IMR-90 (cell line): ENCODE results near the gene MGAT4A. TPM values are rescaled to one million over a fixed set of nuclear protein-coding genes. Genes with fewer than 3 reads are reported as not detected.

Source experiments
- ATAC-seq: fragments of 200-7000 bp; cut with Tn5 transposase; 2 replicates; pipeline ENCODE4 v1.9.1; 2020; ENCODE audit warnings: low read depth, mild to moderate bottlenecking, moderate library complexity
- BruUV-seq: library from RNA; stranded (reverse); fragments of 400-500 nt; replicated peaks from 2 replicates; lab custom pipeline; 2021; lab: Mats Ljungman, UMichigan
- CTCF ChIA-PET: fragments of 300-600 bp; formaldehyde crosslinking; extraction: SDS; loops from one replicate; lab custom pipeline; 2021; ENCODE audit warnings: antibody characterized with exemption; lab: Yijun Ruan, JAX
- POLR2A ChIA-PET: fragments of 300-600 bp; sonication (Branson Sonifier 250); formaldehyde crosslinking; loops from one replicate; lab custom pipeline; 2022; ENCODE audit warnings: antibody characterized with exemption; ENCODE audit not compliant: unreplicated experiment; lab: Charles Lee
- DNase-seq: peaks from one replicate; pipeline ENCODE4 v3.0.0; 2013
- H2AFZ ChIP-seq: replicated peaks from 2 replicates; pipeline ENCODE3; 2013; ENCODE audit warnings: low read length, mild to moderate bottlenecking; ENCODE audit not compliant: poor library complexity
- H2AK5ac ChIP-seq: 2 replicates; pipeline ENCODE4 v1.6.1; 2013; ENCODE audit warnings: low read depth, low read length, inconsistent platforms
- H2AK9ac ChIP-seq: replicated peaks from 2 replicates; pipeline ENCODE3; 2013; ENCODE audit warnings: mild to moderate bottlenecking, low read depth, low read length, moderate library complexity; ENCODE audit not compliant: poor library complexity
- H2BK120ac ChIP-seq: 2 replicates; pipeline ENCODE4 v1.6.1; 2013; ENCODE audit warnings: low read depth, low read length, inconsistent platforms
- H2BK15ac ChIP-seq: 3 replicates; pipeline ENCODE4 v1.6.1; 2013; ENCODE audit warnings: low read depth, low read length, inconsistent platforms
- H2BK20ac ChIP-seq: 2 replicates; pipeline ENCODE4 v1.6.1; 2013; ENCODE audit warnings: low read depth, mild to moderate bottlenecking, inconsistent platforms, low read length, moderate library complexity
- H2BK5ac ChIP-seq: 2 replicates; pipeline ENCODE4 v1.6.1; 2013; ENCODE audit warnings: mild to moderate bottlenecking, low read depth, low read length, inconsistent platforms; ENCODE audit not compliant: poor library complexity, severe bottlenecking
- H3K14ac ChIP-seq: replicated peaks from 2 replicates; pipeline ENCODE4 v1.6.1; 2013; ENCODE audit warnings: low read depth, low read length, inconsistent platforms
- H3K18ac ChIP-seq: 2 replicates; pipeline ENCODE4 v1.6.1; 2013; ENCODE audit warnings: low read depth, low read length, control low read depth
- H3K23ac ChIP-seq: 2 replicates; pipeline ENCODE4 v1.6.1; 2013; ENCODE audit warnings: low read depth, low read length, inconsistent platforms
- H3K27ac ChIP-seq: 2 replicates; pipeline ENCODE4 v1.5.1; 2013; ENCODE audit warnings: mild to moderate bottlenecking, control low read depth, low read length; ENCODE audit not compliant: insufficient read depth
- H3K27me3 ChIP-seq: 2 replicates; pipeline ENCODE4 v1.6.1; 2013; ENCODE audit warnings: low read length; ENCODE audit not compliant: control insufficient read depth, insufficient read depth
- H3K36me3 ChIP-seq: 2 replicates; pipeline ENCODE4 v1.6.1; 2013; ENCODE audit warnings: low read length, mixed read lengths; ENCODE audit not compliant: control insufficient read depth, insufficient read depth
- H3K4ac ChIP-seq: 2 replicates; pipeline ENCODE4 v1.6.1; 2013; ENCODE audit warnings: low read depth, low read length, inconsistent platforms
- H3K4me1 ChIP-seq: 2 replicates; pipeline ENCODE4 v1.6.1; 2013; ENCODE audit warnings: low read length, mixed read lengths; ENCODE audit not compliant: control insufficient read depth, insufficient read depth
- H3K4me2 ChIP-seq: 2 replicates; pipeline ENCODE4 v1.6.1; 2013; ENCODE audit warnings: low read depth, mild to moderate bottlenecking, control low read depth, low read length, moderate library complexity
- H3K4me3 ChIP-seq: 2 replicates; pipeline ENCODE4 v1.5.1; 2013; ENCODE audit warnings: low read depth, mild to moderate bottlenecking, control low read depth, low read length, moderate library complexity; ENCODE audit not compliant: insufficient read depth
- H3K56ac ChIP-seq: 2 replicates; pipeline ENCODE4 v1.6.1; 2013; ENCODE audit warnings: low read length, inconsistent platforms; ENCODE audit not compliant: insufficient read depth; ENCODE audit errors: extremely low read depth
- H3K79me1 ChIP-seq, 2 experiments: 2 replicates each; pipeline ENCODE4 v1.6.1; 2013; ENCODE audit warnings: low read length in 2 of 2, inconsistent platforms in 1 of 2, low read depth in 1 of 2
- H3K9ac ChIP-seq: 2 replicates; pipeline ENCODE4 v1.6.1; 2013; ENCODE audit warnings: low read depth, low read length, control low read depth
- H3K9me1 ChIP-seq: 2 replicates; pipeline ENCODE4 v1.6.1; 2013; ENCODE audit warnings: low read length, inconsistent platforms; ENCODE audit not compliant: insufficient read depth
- H3K9me3 ChIP-seq: 2 replicates; pipeline ENCODE4 v1.6.1; 2013; ENCODE audit warnings: low read length; ENCODE audit not compliant: control insufficient read depth, insufficient read depth
- H4K20me1 ChIP-seq: 2 replicates; pipeline ENCODE4 v1.6.1; 2013; ENCODE audit warnings: low read length, inconsistent platforms; ENCODE audit not compliant: insufficient read depth
- H4K5ac ChIP-seq: 2 replicates; pipeline ENCODE4 v1.6.1; 2013; ENCODE audit warnings: mild to moderate bottlenecking, low read depth, low read length, control low read depth
- H4K8ac ChIP-seq, 2 experiments: 2 replicates each; pipeline ENCODE4 v1.6.1; 2013; ENCODE audit warnings: low read depth in 2 of 2, low read length in 2 of 2, control low read depth in 1 of 2, inconsistent platforms in 1 of 2
- H4K91ac ChIP-seq: 2 replicates; pipeline ENCODE4 v1.6.1; 2013; ENCODE audit warnings: low read depth, low read length, inconsistent platforms; ENCODE audit not compliant: insufficient read depth
- BHLHE40 ChIP-seq: fragments of 150-350 bp; IDR thresholded peaks from 2 replicates; pipeline ENCODE4 v1.6.1; 2016; ENCODE audit warnings: mild to moderate bottlenecking, low read depth, low read length
- CEBPB ChIP-seq: IDR thresholded peaks from 2 replicates; pipeline ENCODE4 v1.6.1; 2012; ENCODE audit warnings: low read depth, low read length, improper control_type of control experiment
- CHD1 ChIP-seq: IDR thresholded peaks from 2 replicates; pipeline ENCODE4 v1.6.1; 2012; ENCODE audit warnings: low read depth, low read length, improper control_type of control experiment
- FOS ChIP-seq: fragments of 150-350 bp; IDR thresholded peaks from 2 replicates; pipeline ENCODE4 v1.6.1; 2016; ENCODE audit warnings: low read depth, low read length
- MAFK ChIP-seq: IDR thresholded peaks from 2 replicates; pipeline ENCODE4 v1.6.1; 2012; ENCODE audit warnings: low read depth, low read length, improper control_type of control experiment
- MAZ ChIP-seq: IDR thresholded peaks from 2 replicates; pipeline ENCODE4 v1.6.1; 2012; ENCODE audit warnings: low read depth, mild to moderate bottlenecking, low read length, improper control_type of control experiment, moderate library complexity, borderline replicate concordance
- MXI1 ChIP-seq: IDR thresholded peaks from 2 replicates; pipeline ENCODE4 v1.6.1; 2012; ENCODE audit warnings: low read depth, mild to moderate bottlenecking, low read length, moderate library complexity, borderline replicate concordance
- NFE2L2 ChIP-seq: fragments of 150-350 bp; IDR thresholded peaks from 2 replicates; pipeline ENCODE4 v1.6.1; 2016; ENCODE audit warnings: low read depth, mild to moderate bottlenecking, low read length
- POLR2A ChIP-seq: IDR thresholded peaks from 2 replicates; pipeline ENCODE4 v1.6.1; 2012; ENCODE audit warnings: mild to moderate bottlenecking, low read depth, low read length
- RFX5 ChIP-seq: IDR thresholded peaks from 2 replicates; pipeline ENCODE4 v1.8.0; 2012; ENCODE audit warnings: low read depth, mild to moderate bottlenecking, low read length, moderate library complexity
- USF2 ChIP-seq: fragments of 150-350 bp; IDR thresholded peaks from 2 replicates; pipeline ENCODE4 v1.6.1; 2017; ENCODE audit warnings: mild to moderate bottlenecking, antibody characterized with exemption, low read length, low read depth
- WGBS, 2 experiments: methylation state at CpG; one replicate each; pipeline versions ENCODE4 v1.1.5 to v1.1.7; 2013; ENCODE audit warnings: missing lambda C conversion rate in 2 of 2; ENCODE audit not compliant: insufficient read length in 1 of 2; ENCODE audit errors: extremely low coverage in 2 of 2; 5-methylcytosine and 5-hydroxymethylcytosine counted together
- dilution Hi-C: fragments of 300-500 bp; cut with HindIII; formaldehyde crosslinking; loops from one replicate; pipeline ENCODE4 v1.14.3; 2018; ENCODE audit warnings: low sequenced_read_pairs; ENCODE audit not compliant: unreplicated experiment
- in situ Hi-C: fragments of 300-500 bp; cut with MboI; formaldehyde crosslinking; loops from 3 replicates; pipeline ENCODE4 v1.14.3; 2019; ENCODE audit warnings: low sequenced_read_pairs, inconsistent platforms, mixed read lengths
- intact Hi-C: fragments of 100-400 bp; cut with micrococcal nuclease; formaldehyde crosslinking; loops from 2 replicates; pipeline ENCODE4 v1.10.0; 2022
- polyA plus RNA-seq, 3 experiments: library from polyadenylated mRNA; depleted of rRNA; stranded (reverse); fragments of >200 nt; gene quantifications; 2 replicates each; pipeline ENCODE4 v1.2.3, GENCODE V29; 2012; ENCODE audit warnings: low replicate concordance in 1 of 3
- total RNA-seq: library from RNA; depleted of rRNA; stranded (reverse); fragments of >200 nt; gene quantifications from 2 replicates; pipeline ENCODE4 v1.2.3, GENCODE V29; 2012
- TF ChIP-seq, protein P1 (sequence below): conservative IDR thresholded peaks from 2 replicates; pipeline ENCODE4 v1.5.1; 2012; ENCODE audit warnings: mild to moderate bottlenecking, low read depth, low read length, improper control_type of control experiment

MGAT4A gene
- total and polyA plus RNA-seq, 2 of the 4 experiments (the other 2 are of a cell fraction), result under 0.01 TPM; not detected in 1

DNA sequence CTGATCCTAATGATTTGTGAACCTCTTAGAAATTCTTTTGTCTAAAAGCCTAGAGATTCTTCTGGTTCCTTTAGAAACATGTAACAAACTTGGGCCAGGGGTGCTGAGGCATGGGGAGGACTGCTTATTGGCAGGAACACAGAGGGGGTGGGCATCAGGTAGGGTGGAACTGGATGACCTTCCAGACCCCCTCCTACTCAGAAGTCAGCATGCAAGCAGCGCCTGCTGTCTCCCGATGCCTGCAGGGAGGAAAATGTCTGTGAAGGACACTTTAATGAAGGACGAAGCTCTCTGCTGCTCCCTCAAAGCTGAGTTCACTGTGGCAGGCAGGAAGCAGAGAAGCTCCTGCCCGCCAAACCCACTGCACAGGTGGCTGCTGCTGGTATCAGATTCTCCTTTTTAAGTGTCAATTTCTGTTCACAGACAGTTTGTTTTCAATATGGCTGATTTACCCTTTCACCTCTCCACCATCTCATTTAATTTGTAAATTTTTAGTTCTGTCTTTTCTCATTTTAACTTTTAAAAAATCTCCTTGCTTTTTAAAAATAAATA, 142.0 kb downstream of the MGAT4A start:
- H3K4me1 ChIP-seq, result no peaks in the 10 kb centered on the region
- H3K4me2 ChIP-seq, result no peak overlapping the region
- H4K5ac ChIP-seq, result no peak overlapping the region
- ChIA-PET CTCF (no interaction called here), POLR2A (no interaction called here)
- no peaks in the 10 kb centered on the region for H3K27me3 ChIP-seq
- no peak overlapping the region for H2AFZ ChIP-seq
- H4K91ac ChIP-seq, result no peak overlapping the region
- H3K18ac ChIP-seq, result no peak overlapping the region
- no peak overlapping the region for H4K8ac ChIP-seq
- in situ Hi-C loops (no loop called here), dilution Hi-C loops (no loop called here), intact Hi-C loops (no loop called here)
- no peaks in the 10 kb centered on the region for H3K79me1 ChIP-seq
- H4K20me1 ChIP-seq, result no peaks in the 10 kb centered on the region
- no CpG with 5 or more reads among the region's 4 CpGs for WGBS, 2 experiments
- H3K9ac ChIP-seq, result no peak overlapping the region
- H2BK5ac ChIP-seq, result no peak overlapping the region
- no peak overlapping the region for H3K56ac ChIP-seq
- H3K27ac ChIP-seq, result no peak overlapping the region
- H2BK15ac ChIP-seq, result no peak overlapping the region
- H3K36me3 ChIP-seq, result peaks cover 12% of the 10 kb centered on the region
- no peak overlapping the region for H2AK5ac ChIP-seq
- no peak for TF ChIP-seq MXI1
- TF ChIP-seq MAZ, result no peak
- TF ChIP-seq, protein P1, sequence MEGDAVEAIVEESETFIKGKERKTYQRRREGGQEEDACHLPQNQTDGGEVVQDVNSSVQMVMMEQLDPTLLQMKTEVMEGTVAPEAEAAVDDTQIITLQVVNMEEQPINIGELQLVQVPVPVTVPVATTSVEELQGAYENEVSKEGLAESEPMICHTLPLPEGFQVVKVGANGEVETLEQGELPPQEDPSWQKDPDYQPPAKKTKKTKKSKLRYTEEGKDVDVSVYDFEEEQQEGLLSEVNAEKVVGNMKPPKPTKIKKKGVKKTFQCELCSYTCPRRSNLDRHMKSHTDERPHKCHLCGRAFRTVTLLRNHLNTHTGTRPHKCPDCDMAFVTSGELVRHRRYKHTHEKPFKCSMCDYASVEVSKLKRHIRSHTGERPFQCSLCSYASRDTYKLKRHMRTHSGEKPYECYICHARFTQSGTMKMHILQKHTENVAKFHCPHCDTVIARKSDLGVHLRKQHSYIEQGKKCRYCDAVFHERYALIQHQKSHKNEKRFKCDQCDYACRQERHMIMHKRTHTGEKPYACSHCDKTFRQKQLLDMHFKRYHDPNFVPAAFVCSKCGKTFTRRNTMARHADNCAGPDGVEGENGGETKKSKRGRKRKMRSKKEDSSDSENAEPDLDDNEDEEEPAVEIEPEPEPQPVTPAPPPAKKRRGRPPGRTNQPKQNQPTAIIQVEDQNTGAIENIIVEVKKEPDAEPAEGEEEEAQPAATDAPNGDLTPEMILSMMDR, result no peak
- no peak for TF ChIP-seq NFE2L2
- TF ChIP-seq CHD1, result no peak
- TF ChIP-seq USF2, result no peak
- TF ChIP-seq CEBPB, result no peak
- TF ChIP-seq POLR2A, result no peak
- no peak for TF ChIP-seq FOS
- no peak for TF ChIP-seq RFX5
- TF ChIP-seq BHLHE40, result no peak
- TF ChIP-seq MAFK, result no peak
- no peaks in the 10 kb centered on the region for H3K9me3 ChIP-seq
- H3K14ac ChIP-seq, result no peak overlapping the region
- peaks cover 10% of the 10 kb centered on the region for H3K9me1 ChIP-seq
- no peak overlapping the region for H2BK20ac ChIP-seq
- no peak overlapping the region for H2BK120ac ChIP-seq
- no TSS peak for BruUV-seq
- no peak overlapping the region for H2AK9ac ChIP-seq
- H3K23ac ChIP-seq, result no peak overlapping the region
- ATAC-seq (no peak), DNase-seq (no peak)
- H3K4ac ChIP-seq, result no peak overlapping the region
- no peak overlapping the region for H3K4me3 ChIP-seq
